HG02970 (cell line): ENCODE data around the gene LRRC61.

ENCODE experiments used
- ATAC-seq: cut with Tn5 transposase; IDR thresholded peaks from one replicate; pipeline ENCODE4 v1.9.1; 2021; ENCODE audit warnings: mild to moderate bottlenecking, moderate library complexity, moderate number of reproducible peaks; ENCODE audit not compliant: unreplicated experiment, low FRiP score

LRRC61 gene

DNA sequence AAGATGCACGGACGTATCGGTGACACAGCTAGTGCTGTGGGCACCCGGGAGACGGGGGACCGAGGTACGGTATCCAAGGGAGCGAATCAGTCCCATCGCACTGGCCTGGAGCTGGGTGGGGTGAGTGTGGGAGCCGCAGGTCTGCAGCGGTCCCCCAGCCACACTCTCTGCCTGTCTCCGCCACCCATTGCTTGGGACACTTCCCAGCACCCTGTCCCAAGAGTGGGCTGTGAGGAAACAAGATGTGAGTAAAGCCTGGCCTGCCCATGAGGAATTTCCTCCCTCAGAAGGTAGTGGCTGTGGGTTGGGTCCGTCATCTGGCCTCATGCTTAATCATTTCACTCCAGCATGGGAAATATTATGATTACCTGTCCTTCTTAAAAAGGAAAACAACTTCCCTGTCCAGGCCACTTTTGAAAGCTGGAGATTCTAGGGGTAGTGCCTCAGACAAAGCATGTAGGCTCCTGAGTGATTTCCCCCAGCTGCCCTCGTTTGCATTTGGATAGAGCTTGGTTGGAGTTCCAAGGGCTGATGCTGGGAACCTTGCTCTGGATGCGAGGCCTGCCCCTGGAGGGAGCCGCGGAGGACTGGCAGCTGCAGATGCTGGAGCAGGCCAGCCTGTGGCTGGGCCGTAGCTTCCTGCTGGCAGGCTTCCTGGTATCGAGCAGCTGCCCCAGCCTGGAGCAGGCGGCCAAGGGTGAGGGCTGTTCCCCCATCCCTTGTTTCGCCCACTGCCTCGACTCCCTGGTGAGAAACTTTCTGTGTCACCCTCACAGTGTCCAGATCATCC is 6.4 kb downstream of the LRRC61 start:
- no peak for ATAC-seq

DNA sequence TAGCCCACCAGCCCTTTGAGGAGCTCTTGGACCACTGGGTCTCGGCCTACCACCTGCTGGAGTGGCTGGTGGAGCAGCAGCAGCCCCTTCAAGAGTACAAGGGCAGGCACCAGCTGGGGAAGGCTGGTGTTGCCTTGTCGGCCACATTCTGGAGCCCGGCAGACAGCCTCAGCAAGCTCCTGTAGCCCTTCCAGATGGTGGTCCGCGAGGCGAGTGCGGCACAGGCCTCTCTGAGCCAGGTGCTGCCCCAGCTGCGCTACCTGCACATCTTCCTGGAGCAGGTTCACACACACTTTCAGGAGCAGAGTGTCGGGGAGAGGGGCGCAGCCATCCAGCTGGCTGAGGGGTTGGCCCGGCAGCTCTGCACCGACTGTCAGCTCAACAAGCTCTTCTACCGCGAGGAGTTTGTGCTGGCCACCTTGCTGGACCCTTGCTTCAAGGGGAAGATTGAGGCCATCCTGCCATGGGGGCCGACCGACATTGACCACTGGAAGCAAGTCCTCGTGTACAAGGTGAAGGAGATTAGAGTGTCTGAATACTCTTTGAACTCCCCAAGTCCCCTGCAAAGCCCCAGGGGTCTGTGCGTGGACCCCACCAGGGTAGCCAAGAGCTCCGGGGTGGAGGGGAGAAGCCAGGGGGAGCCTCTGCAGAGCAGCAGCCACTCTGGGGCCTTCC is 7.2 kb downstream of the LRRC61 start:
- no peak for ATAC-seq

DNA sequence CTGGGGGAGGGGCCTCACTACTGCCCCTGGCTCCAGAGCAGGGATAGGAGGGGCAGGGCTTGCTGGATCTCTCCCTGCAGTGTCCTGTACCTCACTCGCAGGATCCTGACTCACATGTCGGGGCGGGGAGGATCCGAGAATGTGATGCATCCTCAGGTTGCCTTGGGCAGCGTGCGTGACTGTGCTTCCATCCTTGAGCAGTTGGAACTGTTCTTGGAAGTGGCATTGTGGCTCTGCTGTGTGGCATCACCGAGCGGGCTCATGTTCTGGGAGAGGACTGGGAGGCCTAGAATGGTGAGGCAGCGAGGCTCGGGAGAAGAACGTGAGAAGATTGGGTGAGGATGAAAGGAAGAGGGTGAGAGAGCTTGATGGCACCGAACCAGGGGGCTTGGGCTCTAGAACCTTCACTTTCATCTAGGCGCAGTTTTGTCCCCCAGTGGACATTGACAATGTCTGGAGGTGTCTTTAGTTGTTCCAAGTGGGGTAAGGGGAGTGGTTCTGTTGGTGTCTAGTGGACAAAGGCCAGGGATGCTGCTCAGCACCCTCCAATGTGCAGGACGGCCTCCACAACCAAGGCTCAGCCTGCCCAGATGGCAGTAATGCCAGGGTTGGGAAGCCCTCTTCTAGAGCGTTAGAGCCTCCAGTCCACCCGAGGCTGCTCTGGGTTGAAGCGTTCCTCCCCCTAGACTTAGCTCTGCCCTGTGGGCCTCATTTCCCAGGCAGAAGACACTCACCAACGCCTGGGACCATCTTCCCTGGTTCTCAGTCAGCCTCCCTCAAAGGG is 9.9 kb downstream of the LRRC61 start:
- ATAC-seq = no peak

DNA sequence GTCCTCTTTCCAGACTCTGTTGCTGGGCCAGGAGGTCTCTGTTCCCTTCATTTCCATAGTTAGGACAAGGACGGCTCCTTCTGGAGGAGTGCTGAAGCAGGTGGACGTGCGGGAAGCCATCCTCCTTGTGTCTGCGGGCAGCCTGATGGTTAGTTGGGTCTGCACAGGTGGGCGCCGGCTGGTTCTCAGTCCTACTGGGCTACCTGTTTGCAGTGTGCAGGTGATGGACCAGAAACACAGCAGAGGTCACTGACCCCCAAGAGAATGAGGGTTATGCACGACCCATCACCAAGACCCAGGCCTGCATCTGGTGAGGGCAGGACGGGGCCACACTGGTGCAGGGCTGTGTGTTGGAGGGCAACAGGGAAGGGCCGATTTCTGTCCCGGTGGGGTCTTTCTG is 10.5 kb downstream of the LRRC61 start:
- no peak for ATAC-seq

DNA sequence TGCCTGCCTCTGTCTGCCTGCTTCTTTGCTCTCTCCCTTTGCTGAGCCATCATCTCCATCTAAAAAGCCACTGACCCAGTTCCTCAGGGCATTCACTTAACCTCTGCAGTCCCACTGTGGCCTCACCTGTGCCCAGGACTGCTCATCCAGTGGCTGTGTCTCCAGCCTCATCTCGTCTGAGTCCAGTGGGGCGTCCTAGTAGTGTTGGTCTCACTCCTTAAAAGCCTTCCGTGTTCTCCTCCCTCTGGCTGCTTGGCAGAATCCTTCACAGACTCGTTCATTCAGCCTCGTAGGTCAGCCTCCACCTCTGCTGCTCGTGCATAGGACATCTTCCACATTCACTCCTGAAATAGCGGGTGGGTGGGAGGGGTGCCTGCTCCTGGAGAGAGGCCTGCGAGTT is 11.0 kb downstream of the LRRC61 start:
- no peak for ATAC-seq

DNA sequence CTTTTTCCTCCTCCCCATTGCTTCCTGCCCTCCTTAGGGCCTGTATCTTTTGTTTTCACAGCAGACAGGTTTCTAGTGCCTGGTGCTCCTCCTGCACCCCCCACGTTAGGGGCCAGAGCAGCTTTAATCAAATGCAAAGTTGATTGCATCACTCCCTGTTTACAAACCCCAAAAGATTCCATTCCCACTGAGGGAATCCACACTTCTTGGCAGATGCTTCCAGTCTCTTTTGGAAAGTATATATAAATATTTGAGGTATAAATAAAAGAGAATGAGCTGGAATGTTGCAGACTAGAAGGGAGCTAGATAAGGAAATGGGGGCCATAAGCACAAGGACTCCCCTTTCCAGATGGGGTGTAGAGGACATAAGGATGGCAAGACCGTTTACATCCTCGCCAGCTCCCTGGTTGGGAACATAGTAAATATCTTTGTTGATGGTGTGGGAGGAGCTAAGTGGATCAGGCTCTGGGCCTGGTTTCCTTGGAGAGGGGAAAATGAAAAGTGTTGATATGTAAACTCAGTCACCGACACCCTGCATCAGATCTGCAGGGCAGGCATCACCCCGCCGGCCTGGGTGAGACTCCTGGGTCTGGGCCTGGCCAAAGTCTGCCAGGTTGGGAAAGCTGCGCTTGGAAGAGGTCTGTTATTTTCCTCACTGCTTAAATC is 12.1 kb downstream of the LRRC61 start:
- no peak for ATAC-seq

DNA sequence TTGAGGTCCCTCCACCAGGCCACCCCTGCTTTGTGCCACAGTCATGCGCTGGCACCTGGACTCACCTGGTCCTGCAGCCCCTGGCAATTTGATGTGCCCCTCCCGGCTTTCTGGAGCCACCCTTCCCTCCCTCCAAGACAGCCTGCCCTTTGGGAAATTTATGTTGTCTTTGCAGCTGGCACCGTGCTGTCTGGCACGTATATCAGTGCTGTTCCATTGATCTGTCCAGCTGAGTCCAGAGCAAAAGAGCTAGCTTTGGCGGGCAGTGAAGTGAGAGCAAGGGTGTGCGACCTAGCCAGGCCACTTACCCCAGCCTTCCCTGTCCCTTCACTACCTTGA is 12.6 kb downstream of the LRRC61 start:
- ATAC-seq = no peak

DNA sequence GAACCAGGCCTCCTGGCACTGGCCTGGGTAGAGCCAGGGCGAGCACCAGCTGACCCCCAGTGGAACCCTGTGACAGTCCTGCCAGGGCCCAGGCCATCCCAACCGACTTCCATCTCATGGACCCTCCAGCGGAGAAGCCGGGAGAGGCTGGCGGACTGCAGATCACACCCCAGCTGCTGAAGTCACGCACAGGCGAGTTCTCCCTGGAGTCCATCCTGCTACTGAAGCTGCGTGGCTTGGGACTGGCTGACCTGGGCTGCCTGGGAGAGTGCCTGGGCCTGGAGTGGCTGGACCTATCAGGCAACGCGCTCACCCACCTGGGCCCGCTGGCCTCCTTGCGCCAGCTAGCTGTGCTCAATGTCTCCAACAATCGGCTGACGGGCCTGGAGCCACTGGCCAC is 13.6 kb downstream of the LRRC61 start:
- ATAC-seq = no peak

DNA sequence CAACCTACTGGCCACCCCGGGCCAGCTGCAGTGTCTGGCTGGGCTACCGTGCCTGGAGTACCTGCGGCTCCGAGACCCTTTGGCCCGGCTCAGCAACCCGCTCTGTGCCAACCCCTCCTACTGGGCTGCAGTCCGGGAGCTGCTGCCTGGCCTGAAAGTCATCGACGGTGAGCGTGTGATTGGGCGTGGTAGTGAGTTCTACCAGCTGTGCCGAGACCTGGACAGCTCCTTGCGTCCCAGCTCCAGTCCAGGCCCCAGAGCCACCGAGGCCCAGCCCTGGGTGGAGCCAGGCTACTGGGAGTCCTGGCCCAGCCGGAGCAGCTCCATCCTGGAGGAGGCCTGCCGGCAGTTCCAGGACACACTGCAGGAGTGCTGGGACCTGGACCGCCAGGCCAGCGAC is 14.0 kb downstream of the LRRC61 start:
- ATAC-seq = no peak

DNA sequence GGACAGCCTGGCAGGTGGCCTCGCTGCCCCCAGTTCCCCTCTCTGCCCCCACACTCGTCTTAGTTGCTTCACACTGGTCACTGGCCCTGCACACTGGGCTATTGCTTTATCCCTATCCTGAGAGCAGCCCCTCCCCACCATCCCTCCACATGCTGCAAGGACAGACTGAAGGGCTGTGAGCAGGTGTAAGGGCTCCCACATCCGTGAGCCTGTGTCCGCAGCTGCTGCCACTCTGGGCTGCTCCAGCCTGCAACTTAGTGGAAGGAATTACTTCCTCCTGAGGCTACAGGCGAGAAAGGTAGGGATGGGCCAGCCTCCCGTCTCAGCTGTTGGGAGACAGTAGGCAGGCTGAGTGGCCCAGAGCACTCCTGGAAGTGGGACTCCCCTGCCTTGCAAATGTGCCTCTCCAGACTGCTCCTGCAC is 14.5 kb downstream of the LRRC61 start:
- no peak for ATAC-seq

DNA sequence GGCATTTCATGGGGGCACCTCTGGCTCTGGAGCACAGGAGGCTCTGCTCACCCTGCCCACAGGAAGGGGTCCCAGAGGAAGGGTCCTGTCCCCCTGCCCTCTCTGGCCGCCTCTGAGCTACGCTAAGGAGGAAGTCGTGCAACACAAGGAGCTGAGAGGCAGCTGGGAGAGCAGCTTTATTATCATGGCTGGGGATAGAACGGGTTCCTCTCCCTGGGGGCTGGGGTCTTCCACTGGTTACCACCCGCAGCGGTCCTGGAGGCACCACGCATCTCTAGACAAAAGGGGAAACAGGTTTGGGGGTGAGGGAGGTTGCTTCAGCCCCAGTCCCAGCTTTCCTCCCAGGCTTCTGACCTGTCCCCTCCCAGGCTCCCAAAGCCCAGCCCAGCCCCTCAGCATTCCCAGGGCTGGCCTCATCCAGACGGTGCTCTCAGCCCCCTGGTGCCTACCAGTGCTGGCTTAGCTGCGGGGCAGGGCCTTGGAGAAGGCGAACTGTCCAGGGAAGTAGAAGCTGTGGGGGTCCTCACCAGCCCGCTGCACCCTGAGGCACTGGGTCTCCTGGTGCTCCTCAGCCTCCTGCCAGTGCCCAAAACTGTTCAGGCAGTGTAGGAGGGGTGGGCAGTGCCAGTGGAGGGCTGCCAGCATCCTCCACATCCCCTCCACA is 15.1 kb downstream of the LRRC61 start:
- no peak for ATAC-seq

DNA sequence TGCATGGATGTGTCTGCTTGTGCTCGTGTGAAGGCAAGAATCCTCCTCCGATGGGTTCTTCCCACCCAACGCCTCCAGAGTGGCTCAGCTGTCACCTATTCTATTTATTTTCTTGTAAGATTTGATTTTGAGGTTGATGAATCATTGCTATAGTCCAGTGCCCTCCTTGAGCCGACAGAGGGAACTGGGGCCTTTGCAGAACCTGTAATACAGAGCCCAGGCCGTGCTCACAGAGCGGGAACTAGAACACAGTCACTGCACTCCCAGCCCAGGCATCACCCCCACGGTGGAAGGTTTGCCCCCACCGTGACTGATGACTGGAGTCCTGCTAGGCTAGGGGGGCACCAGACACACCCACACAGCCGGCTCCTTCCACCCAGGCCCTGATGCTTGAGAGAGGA is 16.3 kb downstream of the LRRC61 start:
- ATAC-seq = no peak

DNA sequence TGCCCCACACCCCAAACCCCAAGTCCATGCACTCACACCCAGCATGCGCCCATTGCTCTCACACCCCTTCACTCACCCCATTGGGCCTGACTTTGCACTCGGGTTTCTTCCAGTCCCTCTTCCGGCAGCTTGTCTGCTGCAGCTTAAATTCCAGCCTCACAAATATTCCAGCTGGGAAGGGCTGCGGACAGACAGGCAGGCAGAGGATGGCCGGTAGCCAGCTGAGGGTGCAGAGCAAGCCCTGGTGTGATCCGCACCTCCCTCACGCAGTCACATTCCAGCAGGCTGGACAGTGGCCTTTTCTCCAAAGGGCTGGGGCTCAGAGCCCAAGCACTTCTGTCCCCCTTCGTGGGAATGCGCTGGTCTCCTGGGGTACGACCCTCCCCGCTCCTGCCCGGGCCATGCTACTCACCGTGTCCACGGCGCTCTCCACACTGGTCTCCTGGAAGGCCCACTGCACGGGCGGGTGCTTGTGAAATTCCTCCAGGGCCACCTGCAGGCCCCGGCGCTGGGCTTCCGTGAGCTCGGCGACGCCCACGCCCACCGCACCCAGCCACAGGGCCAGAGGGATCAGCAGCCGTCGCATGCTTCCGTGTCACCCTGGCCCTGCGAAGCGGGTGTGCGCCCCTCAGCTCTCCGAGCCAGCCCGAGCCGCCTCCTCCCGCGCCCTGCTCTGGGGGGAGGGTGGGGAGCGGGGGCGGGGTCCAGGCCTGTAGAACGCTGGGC is 17.0 kb downstream of the LRRC61 start:
- no peak for ATAC-seq

DNA sequence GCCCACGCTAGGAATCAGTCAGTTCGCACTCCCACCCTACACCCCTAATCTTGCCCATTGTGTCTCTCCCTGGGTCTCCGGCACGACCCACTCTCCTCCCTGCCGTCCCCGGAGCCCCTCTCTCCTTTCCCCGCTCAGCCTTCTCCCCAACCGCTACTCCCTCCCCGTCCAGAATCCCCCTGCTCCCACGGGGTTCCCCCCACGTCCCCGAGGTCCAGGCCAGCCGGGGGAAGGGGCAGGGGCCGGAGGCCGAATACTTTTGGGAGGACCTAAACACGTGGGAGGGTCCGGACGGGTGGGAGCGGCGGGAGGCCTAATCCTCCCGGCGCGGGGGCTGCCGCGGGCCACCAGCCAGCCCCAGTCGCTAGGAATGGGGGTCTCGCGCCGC is 17.7 kb downstream of the LRRC61 start:
- ATAC-seq = no peak

DNA sequence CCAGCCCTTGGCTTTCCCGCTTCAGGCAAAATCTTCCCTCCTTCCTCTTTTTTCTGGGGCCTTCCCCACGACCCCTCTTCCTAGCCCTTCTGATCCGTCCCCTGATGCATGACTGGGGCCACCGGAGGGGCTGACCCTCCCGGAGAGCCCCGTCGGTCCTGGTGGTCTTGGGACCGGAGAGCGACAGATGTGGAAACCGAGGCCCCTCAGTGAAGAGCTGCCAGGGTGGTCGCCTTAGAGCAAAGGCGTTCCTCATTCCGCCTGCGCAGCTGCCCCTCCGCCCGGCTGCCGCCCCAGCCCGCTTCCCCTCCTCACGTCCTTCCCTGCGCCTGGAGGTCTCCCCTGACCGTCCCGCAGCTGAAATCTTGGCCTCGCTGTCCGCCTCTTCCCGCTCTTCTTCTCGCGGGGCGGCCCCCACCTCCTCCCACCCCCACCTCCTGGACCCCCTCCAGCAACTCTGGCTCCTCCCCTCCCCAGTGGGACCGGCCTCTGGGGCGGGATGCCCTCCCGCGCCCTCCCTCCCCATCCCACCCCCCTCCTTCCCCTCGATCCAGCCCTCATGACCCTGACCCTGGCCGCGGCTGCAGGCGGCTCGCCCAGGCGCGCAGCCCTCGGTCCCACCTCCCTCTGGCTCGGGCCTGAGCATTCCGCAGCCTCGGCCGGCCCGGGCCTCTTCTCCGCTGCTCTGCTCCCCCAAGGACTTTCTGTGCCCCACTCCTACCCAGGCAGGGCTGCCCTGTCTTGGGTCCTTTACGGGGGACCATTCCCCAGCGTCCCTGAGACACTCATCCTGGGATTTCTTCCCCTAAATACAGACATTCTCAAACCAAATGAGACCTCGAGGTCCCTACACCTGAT is 18.3 kb downstream of the LRRC61 start, which contains the start of gene RARRES2:
TSS of gene RARRES2 (minus strand) at position 367 of the 858 bp plus-strand sequence. CDS start 1,020 bp downstream, outside the sequence.
- no peak for ATAC-seq

DNA sequence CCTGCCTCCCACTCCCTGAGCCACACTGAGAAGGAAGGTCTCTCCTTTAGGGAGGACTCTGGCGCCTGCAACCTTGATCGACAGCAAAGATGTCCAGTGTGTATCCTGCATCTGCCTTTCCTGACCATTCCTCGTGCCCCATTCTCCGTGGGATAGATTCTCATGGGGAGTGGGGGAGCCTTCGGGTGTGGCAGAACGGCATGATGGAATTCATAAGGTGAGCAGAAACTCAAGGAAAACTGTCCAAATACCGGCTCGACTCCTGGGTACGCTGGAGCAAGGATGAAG is 18.9 kb downstream of the LRRC61 start:
- no peak for ATAC-seq

DNA sequence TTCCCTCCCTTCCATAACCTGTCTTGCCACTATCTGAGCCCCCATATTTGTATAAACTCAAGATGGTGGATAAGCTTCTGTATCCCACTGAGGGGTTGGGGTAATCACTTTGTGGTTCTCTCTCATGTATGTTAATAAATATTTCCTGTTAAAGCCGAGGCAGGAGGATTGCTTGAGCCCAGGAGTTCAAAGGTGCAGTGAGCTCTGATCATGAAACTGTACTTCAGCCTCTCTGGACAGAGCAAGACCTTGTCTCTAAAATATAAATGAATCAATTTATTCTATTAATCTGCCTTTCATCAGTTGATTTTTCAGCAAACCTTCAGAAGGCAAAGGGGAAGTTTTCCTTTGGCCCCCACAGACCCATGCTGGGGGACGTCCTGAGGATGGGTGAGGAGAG is 20.1 kb downstream of the LRRC61 start:
- ATAC-seq = no peak

DNA sequence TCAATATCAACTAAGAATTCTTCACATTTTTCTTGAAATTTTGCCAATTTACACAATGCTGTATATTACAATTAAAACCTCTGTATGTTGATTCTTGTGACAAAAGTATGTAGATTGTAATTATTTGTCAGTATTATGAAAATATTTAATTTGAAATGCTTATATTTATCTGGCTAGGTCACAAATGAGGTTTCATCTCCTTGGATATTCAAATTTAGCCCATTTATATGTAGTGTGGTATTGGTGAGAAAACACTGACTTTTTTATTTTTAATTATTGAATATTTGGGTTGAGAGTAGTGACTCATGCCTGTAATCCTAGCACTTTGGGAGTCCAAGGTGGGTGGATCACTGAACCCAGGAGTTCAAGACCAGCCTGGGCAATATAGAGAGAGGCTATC is 21.1 kb downstream of the LRRC61 start:
- ATAC-seq = no peak

DNA sequence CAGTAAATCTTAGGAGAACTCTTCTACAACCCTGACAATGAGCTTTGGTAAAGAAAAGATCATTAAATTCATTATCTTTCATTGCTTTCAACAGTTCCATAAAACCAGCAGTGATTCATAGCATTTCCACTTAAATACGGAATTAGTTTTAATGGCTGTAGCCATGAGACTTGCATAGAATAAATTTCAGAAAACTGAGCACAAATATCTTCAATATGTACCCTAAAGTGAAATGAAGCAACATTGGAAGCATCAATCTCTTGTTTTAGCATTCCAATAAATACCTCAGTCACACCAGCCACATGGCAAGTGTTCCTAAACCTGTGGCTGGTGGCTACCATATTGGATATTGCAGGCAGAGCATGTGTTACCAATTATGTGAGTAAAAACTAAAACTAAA is 21.9 kb downstream of the LRRC61 start:
- no peak for ATAC-seq
